Measurements from ENCODE around the gene LRRC73.

DNA sequence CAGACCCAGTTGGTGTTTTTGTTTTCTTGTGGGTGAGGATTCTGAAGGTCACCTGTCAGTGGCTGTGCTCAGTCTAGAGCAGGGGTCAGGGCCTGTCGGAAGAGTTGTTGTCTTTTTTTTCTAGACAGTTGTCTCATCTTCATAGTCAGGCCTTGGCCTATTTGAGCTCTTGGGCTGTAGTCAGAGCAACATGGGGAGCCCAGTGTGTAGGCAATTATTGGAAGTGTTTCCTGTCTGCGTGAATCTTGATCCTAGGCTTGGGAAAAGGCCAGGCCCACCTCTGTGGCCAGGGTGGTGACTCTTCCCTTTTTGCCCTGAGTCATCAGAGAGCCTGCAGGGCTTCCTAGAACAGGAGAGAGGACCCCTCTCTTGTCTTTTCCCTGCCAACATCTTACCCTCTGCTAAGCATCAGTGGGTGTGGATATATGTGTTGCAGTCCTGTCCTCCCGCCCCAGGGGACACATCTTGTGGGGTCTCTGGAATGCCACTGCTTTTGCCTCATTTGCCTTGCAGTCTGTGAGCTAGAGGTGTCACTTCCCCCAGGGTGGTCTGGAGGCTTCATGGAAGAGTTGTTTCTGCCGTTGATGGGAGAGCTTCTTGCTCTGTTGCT, 21.4 kb downstream of the LRRC73 start:
- TF ChIP-seq POLR2A (IDR thresholded peaks at IDR 0.05; ENCODE audit: low read depth, low read length) = no peak
- TF ChIP-seq POLR2AphosphoS5 (IDR thresholded peaks at IDR 0.05; ENCODE audit: low read depth, low read length) = no peak
- no peak for TF ChIP-seq TAF1 (IDR thresholded peaks at IDR 0.05; ENCODE audit: borderline replicate concordance, low read depth, low read length)
